ENCODE results near the gene WDR64.
A peak's percentile ranks its signal among the peaks of the same experiment; 100 is the strongest.

The WDR64 gene

DNA sequence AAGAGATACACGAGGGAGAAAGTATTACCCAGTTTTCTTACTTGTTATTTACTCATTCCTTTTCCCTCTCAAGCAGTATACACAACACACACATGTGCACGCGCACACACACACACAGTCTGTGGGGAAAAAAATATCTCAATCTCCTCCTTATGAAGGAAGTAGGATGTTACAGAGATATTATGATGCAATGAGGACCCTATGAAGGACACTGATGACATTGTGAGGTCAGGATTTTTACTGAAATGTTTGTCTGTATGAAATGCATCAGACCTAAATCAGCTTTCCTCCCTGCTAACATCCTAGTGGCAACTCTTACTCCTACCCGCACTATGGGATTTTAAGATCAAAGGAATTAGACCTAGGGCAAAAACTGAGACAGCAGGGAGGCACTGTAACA, at the start of gene WDR64:
TSS of gene WDR64 (plus strand) at position 270 of the 400 bp plus-strand sequence. CDS start 204 bp downstream, outside the sequence.
- no peak for DNase-seq

DNA sequence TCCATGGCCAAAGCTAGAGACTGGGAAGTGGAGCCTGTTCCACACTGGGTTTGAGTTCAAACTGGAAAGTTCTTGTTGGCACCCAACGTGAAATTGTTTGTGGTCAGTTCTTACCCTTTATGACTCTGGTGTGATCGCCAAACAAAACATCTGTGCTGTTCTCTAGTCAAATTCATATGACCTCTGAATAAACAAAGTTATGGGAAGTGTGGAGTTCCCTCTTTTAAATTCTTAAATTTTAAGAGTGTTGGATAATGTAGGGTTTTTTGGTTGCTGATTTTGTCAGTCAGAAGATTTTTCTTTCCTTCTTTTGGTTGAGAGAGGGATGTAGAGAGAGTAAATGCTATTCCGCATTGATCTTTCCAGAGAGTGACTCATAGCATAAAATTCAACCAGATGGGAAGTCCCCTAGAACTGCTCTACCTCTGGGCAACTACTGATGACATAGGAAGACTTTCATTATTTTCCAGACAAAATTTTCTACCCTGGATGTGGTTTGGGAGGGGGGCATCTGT, 48.3 kb upstream of the WDR64 start:
- DNase-seq: no peak

DNA sequence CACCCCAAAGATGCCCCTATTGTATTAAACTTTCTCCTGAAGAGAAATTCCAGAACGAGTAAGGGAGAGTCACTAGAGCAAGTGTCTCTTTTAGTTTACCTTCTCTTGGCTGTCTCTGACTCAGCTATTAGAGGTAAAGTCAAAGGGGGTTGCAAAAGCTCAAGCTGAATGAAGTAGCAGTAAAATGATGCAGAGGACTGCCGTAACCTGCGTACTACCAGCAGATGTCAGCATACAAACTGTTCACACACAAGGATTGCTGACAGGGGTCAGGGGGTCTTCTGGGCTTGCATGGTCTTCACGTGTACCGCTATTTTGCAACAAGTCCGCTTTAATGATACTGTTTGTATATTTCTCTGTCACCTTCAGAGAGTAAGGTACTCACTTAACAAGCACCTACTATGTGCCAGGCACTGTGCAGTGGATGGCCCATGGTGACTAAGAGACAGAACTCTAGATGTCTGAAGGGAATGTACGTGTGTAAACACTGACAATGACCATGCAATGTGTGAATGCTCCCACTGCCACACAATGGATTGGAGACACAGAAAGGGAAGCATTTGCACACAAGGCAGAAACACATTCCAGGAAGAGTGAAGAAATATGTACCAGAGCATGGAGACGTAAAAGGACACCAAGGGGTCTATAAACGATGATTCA, 46.8 kb upstream of the WDR64 start:
- no peak for DNase-seq

DNA sequence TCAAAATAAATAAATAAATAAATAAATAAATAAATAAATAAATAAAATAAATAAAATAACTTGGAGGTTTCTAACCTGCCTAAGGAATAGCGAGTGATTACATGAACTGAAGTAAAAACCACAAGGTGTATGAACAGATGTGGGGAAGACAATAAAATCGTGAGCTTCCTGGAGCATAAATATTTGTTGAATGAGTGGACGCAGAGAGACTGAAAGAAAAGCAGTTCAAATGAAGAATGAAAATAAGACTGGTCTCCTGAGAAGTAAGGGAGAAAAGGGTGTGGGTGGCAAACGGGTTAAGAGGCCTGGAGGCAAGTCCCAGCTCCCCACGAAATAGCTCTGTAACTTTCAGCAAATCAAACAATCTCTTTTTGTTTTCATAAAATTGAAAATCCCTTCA, 45.5 kb upstream of the WDR64 start:
- DNase-seq: no peak

- no peak for DNase-seq
Measured at GRCh38 chr1:241607497-241607896, 44.6 kb upstream of the WDR64 start.

DNA sequence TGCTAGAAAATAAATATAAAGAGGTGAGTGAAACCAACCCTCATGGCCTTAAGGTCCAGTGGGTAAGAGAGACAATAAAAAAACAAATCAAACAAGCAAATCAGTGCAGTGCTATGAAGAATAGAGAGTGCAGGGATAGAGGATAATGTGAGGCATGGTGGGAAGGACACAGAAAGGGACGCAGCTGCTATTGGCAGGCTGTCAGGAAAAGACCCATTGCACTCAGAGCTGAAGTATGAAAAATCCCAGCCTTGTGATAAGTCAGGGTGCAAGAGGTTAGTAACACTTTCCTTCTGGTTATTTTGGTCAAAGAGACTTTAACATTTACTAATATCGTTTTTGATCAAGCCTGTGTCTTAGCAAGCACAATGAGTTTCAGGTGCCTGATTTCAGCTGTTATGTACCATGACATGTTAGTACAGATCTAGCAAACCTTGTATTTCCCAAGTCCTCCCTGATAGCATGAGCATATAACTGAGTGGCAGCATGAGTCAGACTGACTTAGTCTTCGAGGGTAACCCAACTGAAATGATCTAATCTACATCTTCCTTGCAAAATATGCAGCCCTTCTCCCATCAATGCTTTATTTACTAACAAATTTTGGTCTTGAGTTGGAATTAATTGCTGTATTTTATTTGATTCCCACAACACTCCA, 43.6 kb upstream of the WDR64 start:
- DNase-seq: no peak

DNA sequence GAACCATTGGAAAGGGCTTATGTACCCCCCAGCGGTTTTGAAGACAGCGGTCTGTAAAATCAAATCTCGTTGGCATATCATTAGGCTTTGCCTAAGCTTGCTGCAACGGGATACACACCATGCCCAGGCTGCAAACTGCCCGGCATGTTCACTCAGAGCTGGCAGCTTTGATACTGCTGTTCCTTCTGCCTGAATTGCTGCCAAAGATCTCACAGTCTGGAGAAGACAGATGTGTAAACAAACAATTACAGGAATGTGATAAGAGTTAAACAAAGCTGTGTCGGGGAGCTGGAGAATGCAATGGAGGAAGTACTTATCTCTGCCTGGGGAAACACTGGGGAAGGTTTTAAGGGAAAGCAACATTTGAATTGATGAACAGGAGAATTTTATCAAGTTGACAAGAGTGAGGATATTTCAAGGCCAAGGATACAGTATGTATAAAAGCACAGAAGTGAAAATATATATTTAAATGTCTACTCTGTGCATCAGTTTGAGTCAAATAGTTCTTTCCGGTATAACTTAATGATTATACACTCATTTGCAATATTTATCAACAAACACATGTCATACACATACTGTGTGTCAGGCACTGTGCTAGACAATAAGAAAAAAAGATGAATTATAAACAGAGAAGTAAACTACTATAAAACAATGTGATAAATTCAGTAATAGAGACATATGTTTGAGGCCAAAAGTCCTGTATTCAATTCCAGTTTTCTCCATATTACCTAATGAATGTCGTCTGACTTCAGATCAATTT, 41.8 kb upstream of the WDR64 start:
- peak; percentile 35 for DNase-seq

GRCh38 chr1:241611063-241611462, 41.0 kb upstream of the WDR64 start:
- peak; percentile 76 for DNase-seq

DNA sequence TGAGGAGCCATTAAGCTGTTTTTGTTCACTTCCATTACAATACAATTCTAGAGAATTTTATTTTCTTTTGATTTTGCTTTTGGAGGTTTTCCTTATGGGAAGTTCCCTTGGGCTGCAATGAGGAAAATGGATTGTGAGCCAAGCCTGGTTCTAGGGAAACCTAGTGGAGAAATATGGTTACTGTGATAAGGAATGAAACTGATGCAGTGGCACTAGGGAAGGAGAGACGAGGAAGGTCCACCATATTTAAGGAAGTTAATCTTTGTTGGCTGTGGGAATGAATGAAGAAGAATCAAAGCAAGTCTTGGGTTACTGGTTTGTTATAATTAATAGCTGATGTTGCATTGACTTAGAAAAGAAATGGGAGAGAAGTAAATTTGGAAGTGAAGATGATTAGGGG, 40.3 kb upstream of the WDR64 start:
- no peak for DNase-seq

GRCh38 chr1:241612533-241613477, 39.3 kb upstream of the WDR64 start:
- no peak for DNase-seq

- DNase-seq: no peak
Measured at GRCh38 chr1:241614144-241614543, 37.9 kb upstream of the WDR64 start.

- no peak for DNase-seq
Measured at GRCh38 chr1:241614572-241614971, 37.5 kb upstream of the WDR64 start.

GRCh38 chr1:241615043-241615974, 36.8 kb upstream of the WDR64 start:
- DNase-seq: no peak

GRCh38 chr1:241617426-241617825, 34.7 kb upstream of the WDR64 start:
- DNase-seq: peak; percentile 70

DNA sequence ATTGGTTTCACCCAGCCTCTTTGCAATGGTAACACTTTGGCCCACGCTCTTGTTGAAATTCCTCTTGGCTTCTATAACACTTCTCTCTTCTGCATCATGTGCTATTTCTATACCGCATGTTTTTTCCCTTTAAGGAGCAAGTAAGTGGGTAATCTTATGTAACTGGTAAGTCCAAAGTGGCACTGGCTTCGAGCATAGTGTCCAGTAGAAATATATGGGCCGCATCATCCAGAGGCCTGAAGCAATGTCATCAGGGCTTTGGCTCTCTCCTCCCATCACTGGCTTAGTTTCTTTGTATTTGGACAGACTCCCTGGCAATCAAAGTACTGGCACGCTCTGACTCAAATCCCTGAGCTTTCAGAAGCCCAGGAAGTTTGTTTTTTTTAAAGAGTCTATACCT, 29.4 kb upstream of the WDR64 start:
- DNase-seq: no peak

DNA sequence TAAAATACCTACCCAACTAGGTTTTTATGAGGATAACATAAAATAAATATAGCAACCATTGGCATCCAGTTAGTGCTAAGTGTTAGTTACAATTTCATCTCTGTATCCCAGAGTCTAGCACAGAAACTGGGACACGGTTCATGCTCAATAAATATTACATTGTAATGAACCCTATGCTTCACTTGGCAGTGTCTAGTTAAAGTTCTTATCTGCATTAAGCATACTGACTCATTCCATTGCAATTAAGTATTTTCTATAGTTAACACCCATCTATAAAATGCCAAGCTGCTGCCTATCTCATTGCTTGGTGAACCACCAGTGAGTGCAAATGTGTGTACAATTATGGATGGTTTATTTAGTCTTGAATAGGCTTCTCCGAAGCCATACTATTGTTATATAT, 27.1 kb upstream of the WDR64 start:
- DNase-seq: no peak

- DNase-seq: peak; percentile 63
Measured at GRCh38 chr1:241627453-241628259, 24.4 kb upstream of the WDR64 start.

GRCh38 chr1:241630005-241630404, 22.1 kb upstream of the WDR64 start:
- DNase-seq: no peak

DNA sequence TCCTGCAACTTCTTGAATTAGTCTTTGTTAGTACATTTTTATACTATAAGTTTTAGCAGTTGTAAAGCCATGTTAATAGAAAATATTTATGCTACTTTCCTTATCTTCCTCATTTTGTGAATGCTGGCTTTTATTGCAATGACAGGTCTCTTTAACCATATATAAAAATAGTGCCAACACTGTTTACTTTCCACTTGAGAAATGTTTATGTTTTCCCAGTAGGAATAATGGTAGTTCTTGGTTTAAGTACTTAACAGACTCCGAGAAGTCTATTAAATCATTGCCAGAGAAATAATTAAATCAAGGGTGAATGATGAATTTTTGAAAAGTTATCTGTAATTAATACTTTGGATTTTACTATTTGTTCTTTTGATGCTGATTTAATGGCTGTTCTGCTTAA, 21.6 kb upstream of the WDR64 start:
- DNase-seq: no peak

GRCh38 chr1:241630899-241631298, 21.2 kb upstream of the WDR64 start:
- DNase-seq: no peak

DNA sequence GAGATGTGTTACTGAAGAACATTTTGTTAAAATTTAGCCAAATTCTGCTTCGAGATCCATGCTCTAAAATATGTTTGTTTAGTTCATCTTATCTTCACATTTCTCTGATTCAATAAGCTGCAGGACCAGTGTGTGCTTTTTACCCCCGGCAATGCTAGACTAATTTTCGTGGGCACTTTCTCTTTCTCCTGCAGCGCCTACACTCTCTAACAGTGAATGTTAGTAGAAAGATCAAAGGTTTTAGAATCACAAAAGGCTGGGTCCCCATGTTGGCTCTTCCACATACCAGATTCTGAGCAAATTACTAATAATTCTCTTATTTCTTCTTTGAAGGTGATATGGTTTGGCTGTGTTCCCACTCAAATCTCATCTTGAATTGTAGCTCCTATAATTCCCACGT, 20.4 kb upstream of the WDR64 start:
- DNase-seq: no peak
